Lung (tissue), 12 donors: Measurements from ENCODE around the gene PLCG2. TPM values are rescaled to one million over a fixed set of nuclear protein-coding genes. Genes with fewer than 3 reads are reported as not detected.

ENCODE experiments used
- ATAC-seq: fragments of 200-7000 bp; cut with Tn5 transposase; one replicate; pipeline ENCODE4 v1.9.1; 2020; ENCODE audit warnings: moderate number of reproducible peaks; ENCODE audit not compliant: insufficient read depth, low FRiP score
- DNase-seq, 3 donors: peaks; one replicate each; pipeline ENCODE4 v3.0.0-alpha.2; 2013 to 2017
- H3K27ac ChIP-seq, 2 donors: one replicate each; pipeline ENCODE4 v1.5.1; 2013; ENCODE audit warnings: mild to moderate bottlenecking in 2 of 2, moderate library complexity in 2 of 2, control low read depth in 1 of 2, inconsistent platforms in 1 of 2, low read depth in 1 of 2, low read length in 1 of 2
- H3K27me3 ChIP-seq, 3 donors: one replicate each; pipeline ENCODE4 v1.5.1; 2013; ENCODE audit warnings: low read length in 2 of 3; ENCODE audit not compliant: control insufficient read depth in 3 of 3, insufficient read depth in 3 of 3
- H3K36me3 ChIP-seq, 4 donors: one replicate each; pipeline ENCODE4 v1.5.1; 2013; ENCODE audit warnings: low read length in 4 of 4, mild to moderate bottlenecking in 1 of 4, moderate library complexity in 1 of 4; ENCODE audit not compliant: control insufficient read depth in 4 of 4, insufficient read depth in 4 of 4
- H3K4me1 ChIP-seq, 5 donors: one replicate each; pipeline ENCODE4 v1.5.1; 2013; ENCODE audit warnings: low read length in 5 of 5, mild to moderate bottlenecking in 2 of 5, moderate library complexity in 1 of 5; ENCODE audit not compliant: control insufficient read depth in 5 of 5, insufficient read depth in 5 of 5
- H3K4me3 ChIP-seq: one replicate; pipeline ENCODE4 v1.5.1; 2013; ENCODE audit warnings: mild to moderate bottlenecking, control low read depth, moderate library complexity
- H3K9ac ChIP-seq, 2 donors: one replicate each; pipeline ENCODE4 v1.5.1; 2013; ENCODE audit warnings: low read length in 2 of 2, control low read depth in 1 of 2; ENCODE audit not compliant: insufficient read depth in 1 of 2
- H3K9me3 ChIP-seq, 4 donors: one replicate each; pipeline ENCODE4 v1.5.1; 2013; ENCODE audit warnings: low read length in 3 of 4, mild to moderate bottlenecking in 1 of 4, moderate library complexity in 1 of 4; ENCODE audit not compliant: control insufficient read depth in 4 of 4, insufficient read depth in 3 of 4
- WGBS, 2 donors: extraction: QIAGEN DNeasy Blood & Tissue Kit; methylation state at CpG; one replicate each; pipeline ENCODE4 v1.1.7; 2013; 5-methylcytosine and 5-hydroxymethylcytosine counted together
- polyA plus RNA-seq, 2 donors: library from polyadenylated mRNA; stranded (reverse); fragments of 200-250 nt; gene quantifications; one replicate each; pipeline ENCODE4 v1.2.1, GENCODE V29; 2013
- total RNA-seq, 2 donors: library from RNA; depleted of rRNA in 1 of 2; stranded (reverse); fragments of >200 nt in 1 of 2; gene quantifications; one replicate each; pipeline ENCODE4 v1.2.1, GENCODE V29; 2014 to 2021
- TF ChIP-seq, protein P1 (sequence below): IDR thresholded peaks from 2 replicates; pipeline ENCODE4 v1.5.1; 2012; ENCODE audit warnings: mild to moderate bottlenecking; ENCODE audit errors: control extremely low read depth, extremely low read depth
- donor health status: control.
- donor health status: control.
- donor health status: Bipolar disorder and iron deficiency.
- donor health status: healthy.
- donor health status: DM: yes; HTN: yes; CAD: no.

The PLCG2 gene
- total and polyA plus RNA-seq, 4 donors: 8.8 to 41.0 (median 29.4) TPM

DNA sequence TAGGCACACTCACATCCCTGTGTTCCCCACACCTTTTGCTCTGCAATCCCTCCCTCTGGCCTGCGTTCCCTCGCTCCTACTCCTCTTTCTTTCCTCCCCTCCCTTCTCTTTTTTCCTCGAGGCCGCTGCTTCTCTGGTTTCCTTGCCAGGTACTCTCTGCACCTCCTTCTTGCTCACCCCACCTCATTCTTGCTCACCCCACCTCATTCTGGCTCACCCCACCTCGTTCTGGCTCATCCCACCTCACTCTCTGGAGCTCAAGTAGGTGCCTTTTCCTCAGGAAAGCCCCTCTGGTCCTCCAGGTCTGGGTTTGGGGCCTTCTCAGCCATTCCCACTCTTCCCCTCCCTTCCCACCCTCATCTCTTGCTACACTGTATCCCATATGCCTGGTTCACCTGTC, 103.5 kb downstream of the PLCG2 start:
- no peaks in the 10 kb centered on the region for H3K4me1 ChIP-seq
- TF ChIP-seq, protein P1, sequence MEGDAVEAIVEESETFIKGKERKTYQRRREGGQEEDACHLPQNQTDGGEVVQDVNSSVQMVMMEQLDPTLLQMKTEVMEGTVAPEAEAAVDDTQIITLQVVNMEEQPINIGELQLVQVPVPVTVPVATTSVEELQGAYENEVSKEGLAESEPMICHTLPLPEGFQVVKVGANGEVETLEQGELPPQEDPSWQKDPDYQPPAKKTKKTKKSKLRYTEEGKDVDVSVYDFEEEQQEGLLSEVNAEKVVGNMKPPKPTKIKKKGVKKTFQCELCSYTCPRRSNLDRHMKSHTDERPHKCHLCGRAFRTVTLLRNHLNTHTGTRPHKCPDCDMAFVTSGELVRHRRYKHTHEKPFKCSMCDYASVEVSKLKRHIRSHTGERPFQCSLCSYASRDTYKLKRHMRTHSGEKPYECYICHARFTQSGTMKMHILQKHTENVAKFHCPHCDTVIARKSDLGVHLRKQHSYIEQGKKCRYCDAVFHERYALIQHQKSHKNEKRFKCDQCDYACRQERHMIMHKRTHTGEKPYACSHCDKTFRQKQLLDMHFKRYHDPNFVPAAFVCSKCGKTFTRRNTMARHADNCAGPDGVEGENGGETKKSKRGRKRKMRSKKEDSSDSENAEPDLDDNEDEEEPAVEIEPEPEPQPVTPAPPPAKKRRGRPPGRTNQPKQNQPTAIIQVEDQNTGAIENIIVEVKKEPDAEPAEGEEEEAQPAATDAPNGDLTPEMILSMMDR: no peak
- peaks cover 0 to under 1% (median 0%) of the 10 kb centered on the region in 4 donors for H3K9me3 ChIP-seq
- no peak overlapping the region for H3K27ac ChIP-seq
- H3K36me3 ChIP-seq: peaks cover 0 to 3% (median 0%) of the 10 kb centered on the region in 4 donors
- ATAC-seq (no peak), DNase-seq (no peak)
- H3K9ac ChIP-seq: no peak overlapping the region
- no peaks in the 10 kb centered on the region for H3K27me3 ChIP-seq
- WGBS, 2 donors: 84 to 93% methylated on average over 5 of the region's 5 CpGs
- H3K4me3 ChIP-seq: no peak overlapping the region

DNA sequence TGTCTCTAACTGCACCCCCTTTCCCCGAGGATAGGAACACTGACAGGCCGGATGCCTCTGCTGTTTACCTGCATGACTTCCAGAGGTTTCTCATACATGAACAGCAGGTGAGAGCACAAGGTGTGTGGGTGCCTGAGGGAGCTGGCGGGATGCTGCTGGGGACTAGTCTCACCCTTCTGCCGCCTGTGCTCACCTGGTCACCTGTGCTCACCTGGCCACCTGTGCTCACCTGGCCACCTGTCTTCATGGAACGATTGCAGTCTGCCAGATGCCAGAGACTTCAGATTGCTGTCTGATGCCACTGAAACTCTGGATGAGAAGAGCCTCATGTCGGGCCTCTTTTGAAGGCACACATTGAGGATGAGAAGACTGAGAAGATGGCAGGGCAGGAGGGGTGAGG, 104.1 kb downstream of the PLCG2 start:
- H3K9ac ChIP-seq: no peak overlapping the region
- no peaks in the 10 kb centered on the region for H3K9me3 ChIP-seq
- H3K4me3 ChIP-seq: no peak overlapping the region
- no peak for ATAC-seq
- TF ChIP-seq, protein P1: no peak
- DNase-seq: no peak
- H3K27me3 ChIP-seq: no peaks in the 10 kb centered on the region
- peaks cover 0 to 3% (median 0%) of the 10 kb centered on the region in 4 donors for H3K36me3 ChIP-seq
- 91 to 94% methylated on average over 6 of the region's 6 CpGs for WGBS, 2 donors
- H3K4me1 ChIP-seq: no peaks in the 10 kb centered on the region
- no peak overlapping the region for H3K27ac ChIP-seq

DNA sequence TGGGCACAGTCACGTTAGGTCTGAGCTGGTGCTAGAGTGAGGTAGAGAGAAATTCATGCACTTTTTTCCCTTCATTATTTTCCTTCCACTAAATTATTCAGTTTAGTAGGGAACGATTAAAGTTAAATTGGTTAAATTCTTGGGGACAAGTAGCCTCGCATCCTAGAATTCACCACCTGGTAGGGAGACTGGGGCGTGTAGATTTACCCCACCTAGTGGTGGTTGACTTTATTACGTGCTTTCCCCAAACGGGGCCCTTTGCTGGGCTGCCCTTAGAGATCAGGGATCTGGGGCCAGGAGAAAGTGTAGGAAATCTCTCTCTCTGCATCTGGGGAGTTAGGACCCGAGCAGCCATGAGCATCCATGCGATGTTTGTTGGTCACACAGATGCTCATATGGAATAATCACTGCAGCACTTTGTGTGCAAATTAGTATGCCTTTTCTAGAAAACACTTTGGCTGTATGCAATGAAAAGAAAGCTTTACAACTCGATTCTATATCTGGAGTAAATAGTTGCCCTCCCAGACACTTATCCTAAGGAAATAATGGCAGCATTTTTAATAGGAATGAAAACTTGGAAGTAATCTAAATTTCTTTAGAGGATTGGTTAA, 107.0 kb downstream of the PLCG2 start:
- no peak overlapping the region for H3K9ac ChIP-seq
- ATAC-seq (no peak), DNase-seq (no peak)
- TF ChIP-seq, protein P1: peak; percentile 16
- no peaks in the 10 kb centered on the region for H3K27me3 ChIP-seq
- H3K36me3 ChIP-seq: peaks cover 0 to 3% (median 0%) of the 10 kb centered on the region in 4 donors
- H3K27ac ChIP-seq: no peak overlapping the region
- 44 to 59% methylated on average over 9 of the region's 9 CpGs for WGBS, 2 donors
- no peaks in the 10 kb centered on the region for H3K9me3 ChIP-seq
- H3K4me3 ChIP-seq: no peak overlapping the region
- H3K4me1 ChIP-seq: no peaks in the 10 kb centered on the region
